SK-N-SH (cell line): ENCODE measurements around the gene TBC1D1.

Source experiments
- CTCF ChIP-seq: fragments of 200-600 bp; sonication (generic); IDR thresholded peaks from 2 replicates; pipeline ENCODE4 v1.6.1; 2017; ENCODE audit warnings: antibody characterized with exemption, mild to moderate bottlenecking, moderate library complexity
- RAD21 ChIP-seq: IDR thresholded peaks from 2 replicates; pipeline ENCODE4 v1.6.1; 2012; ENCODE audit warnings: mild to moderate bottlenecking, low read length
- TF ChIP-seq, protein P1 (sequence below): IDR thresholded peaks from 2 replicates; pipeline ENCODE4 v1.4.0; 2012; ENCODE audit warnings: low read depth

DNA sequence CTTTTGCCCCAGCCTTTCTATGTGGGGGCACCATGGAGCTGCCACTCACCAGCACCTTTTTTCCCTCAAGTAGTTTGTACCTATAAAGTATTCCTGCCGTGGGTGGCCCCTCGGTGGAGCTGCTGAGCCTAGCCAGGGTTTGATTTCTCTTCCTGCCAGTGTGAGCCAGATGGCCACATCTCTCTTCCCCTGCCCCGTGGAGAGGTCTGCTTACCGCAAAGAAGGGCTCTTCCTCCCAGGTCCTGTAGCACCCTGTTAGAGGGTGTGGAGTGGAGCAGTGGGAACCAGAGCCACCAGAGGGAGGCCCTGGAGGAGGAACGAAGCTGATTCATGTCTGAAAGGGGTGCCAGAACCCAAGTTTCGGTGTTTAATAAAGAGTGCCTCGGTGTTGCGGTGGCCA is 164.7 kb downstream of the TBC1D1 start:
- TF ChIP-seq CTCF: no peak
- TF ChIP-seq, protein P1, sequence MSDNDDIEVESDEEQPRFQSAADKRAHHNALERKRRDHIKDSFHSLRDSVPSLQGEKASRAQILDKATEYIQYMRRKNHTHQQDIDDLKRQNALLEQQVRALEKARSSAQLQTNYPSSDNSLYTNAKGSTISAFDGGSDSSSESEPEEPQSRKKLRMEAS: no peak
- TF ChIP-seq RAD21: peak; percentile 24
